SHP77 (cell line): Measurements from ENCODE around the gene ATG16L2.
"Not testable (repeated sequence)": the region's sequence is repeated elsewhere in the genome, so short reads cannot be mapped to it uniquely, and the experiment has no call there.

Source experiments
- DNase-seq, 2 experiments: peaks; one replicate each; lab custom pipeline; 2025; lab: John Stamatoyannopoulos, UW

ATG16L2 gene

DNA sequence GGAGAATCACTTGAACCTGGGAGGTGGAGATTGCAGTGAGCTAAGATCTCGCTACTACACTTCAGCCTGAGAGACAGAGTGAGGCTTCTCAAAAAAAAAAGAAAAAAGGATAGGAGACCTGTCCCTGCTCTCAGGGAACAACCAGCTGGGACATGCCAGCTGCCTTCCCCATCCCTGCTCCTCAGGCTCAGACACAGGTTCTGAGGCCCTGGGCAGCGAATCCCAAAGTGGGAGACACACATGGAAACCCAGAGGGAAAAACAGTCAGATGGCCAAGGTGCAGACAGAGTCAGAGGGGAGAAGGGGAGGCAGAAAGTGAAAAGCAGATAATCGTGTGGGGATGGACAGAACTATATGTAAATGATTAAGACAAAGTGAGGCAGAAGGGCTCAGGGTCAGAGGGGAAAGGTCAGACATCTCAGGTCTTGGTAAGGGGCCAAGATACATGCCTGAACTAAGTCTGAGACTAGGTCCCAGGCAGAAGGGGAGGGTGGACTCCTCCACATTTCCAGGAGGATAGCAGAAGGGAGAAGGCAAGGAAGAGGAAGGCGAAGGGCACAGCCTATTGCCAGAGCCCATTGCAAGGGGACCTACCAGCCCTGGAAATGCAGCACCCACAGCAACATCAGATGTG lies 34.6 kb upstream of the ATG16L2 start:
- no peak for DNase-seq

- DNase-seq = no peak
Measured at GRCh38 chr11:72780296-72781062, 33.7 kb upstream of the ATG16L2 start.

DNA sequence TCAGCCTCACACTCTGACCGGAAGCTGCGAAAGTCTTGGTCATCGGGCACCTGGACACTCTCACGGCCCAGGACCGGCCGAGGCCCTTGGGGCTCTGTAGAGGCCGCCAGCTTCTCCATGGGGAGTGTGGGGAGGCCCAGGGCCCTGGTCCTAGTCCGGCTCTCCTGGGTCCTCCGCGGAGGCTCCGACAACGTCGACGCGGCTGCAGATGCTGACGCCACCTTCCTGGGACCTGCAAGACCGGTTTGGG lies 33.2 kb upstream of the ATG16L2 start:
- no peak for DNase-seq

GRCh38 chr11:72781313-72782080 lies 32.7 kb upstream of the ATG16L2 start:
- peak; percentile 45 to 53 for DNase-seq

DNA sequence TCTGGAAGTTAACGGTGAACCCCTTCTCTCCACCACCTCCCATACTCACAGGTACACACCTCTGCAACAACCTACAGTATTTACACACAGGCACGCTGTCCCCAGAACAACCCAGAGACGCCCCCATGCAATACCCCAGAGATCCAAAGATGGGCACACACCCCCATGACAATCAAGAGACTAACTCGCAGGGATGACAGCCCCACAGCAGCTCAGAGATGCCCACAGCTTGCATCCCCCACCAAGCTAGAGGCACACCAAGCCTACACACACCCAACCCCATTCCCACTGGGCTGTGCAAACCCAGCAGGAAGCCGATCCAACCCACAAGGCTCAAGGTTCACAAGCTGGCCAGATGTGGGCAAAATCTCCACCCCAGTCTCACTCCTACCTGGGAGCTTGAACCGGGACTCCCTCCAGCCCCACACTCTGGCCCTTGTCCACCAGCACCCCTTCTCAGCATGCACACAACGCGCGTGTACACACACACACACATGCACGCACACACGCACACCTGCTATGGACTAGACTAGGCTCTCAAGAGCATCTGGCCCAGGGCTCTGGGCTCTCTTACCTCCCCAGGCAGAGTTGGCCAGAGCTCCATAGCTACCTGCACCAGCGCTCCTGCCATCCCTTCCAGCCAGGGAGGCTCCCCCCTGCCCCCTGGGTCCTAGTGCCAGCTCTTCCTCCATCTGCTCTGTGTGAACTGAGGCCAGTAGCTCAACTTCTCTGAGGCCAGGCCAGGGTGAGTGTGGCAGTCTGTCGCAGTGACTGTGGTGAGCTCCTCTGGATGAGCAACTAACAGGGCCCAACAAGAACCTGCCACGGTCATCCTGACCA lies 31.9 kb upstream of the ATG16L2 start:
- peak; percentile 64 to 74 for DNase-seq

- no peak for DNase-seq
Measured at GRCh38 chr11:72783144-72783905, 30.9 kb upstream of the ATG16L2 start.

DNA sequence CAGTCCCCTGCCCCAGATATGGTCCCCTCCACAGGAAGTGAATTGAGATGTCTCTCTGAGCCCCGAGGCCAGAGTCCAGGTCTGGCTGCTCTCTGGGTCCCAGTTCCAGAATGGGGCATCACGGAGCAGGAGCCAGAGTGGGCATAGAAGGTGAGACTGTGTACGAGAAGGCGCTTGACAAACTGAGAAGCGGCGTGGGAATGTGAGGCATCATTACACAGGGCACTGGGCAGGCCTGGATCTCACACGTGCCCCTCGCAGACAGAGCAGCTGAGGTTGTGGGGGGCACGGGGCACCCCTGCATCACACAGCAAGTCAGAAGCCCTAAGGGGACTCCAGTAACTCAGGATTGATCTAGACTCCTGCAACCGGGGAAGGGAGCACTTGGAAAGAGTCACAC lies 29.5 kb upstream of the ATG16L2 start:
- no peak for DNase-seq

DNA sequence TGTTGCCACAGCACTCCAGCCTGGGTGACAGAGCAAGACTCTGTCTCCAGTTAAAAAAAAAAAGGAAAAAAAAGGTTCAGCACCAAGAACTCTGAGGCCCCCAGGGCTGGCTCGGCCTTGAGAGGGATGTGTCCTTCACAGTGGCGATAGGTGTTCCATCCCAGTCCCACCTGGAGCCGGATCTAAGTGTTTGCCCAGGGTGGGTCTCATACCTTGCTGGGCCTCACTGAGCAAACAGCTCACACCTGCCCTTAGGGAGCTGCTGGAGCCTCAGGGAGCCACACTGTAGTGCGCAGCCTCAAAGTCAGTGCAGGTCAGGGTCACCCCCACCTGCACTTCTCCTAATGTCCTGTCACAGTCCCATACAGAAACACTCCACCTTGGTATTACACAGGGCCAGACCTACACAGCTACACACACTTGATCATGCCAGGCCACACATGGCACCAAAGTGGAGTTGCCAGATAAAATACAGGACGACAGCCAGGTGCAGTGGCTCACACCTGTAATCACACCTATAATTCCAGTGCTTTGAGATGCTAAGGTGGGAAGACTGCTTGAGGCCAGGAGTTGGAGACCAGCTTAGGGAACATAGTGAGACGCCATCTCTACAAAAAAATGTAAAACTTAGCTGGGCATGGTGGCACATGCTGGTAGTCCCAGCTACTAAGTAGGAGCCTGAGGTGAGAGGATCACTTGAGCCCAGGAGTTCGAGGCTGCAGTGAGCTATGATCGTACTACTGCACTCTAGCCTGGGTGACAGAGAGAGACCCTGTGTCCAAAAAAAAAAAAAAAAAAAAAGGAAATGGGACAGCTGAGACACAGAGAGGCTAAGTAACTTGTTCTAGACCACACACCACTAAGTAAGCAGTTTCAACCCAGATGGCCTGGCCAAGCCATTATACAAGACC lies 27.7 kb upstream of the ATG16L2 start:
- DNase-seq = peak; percentile 44 to 65

DNA sequence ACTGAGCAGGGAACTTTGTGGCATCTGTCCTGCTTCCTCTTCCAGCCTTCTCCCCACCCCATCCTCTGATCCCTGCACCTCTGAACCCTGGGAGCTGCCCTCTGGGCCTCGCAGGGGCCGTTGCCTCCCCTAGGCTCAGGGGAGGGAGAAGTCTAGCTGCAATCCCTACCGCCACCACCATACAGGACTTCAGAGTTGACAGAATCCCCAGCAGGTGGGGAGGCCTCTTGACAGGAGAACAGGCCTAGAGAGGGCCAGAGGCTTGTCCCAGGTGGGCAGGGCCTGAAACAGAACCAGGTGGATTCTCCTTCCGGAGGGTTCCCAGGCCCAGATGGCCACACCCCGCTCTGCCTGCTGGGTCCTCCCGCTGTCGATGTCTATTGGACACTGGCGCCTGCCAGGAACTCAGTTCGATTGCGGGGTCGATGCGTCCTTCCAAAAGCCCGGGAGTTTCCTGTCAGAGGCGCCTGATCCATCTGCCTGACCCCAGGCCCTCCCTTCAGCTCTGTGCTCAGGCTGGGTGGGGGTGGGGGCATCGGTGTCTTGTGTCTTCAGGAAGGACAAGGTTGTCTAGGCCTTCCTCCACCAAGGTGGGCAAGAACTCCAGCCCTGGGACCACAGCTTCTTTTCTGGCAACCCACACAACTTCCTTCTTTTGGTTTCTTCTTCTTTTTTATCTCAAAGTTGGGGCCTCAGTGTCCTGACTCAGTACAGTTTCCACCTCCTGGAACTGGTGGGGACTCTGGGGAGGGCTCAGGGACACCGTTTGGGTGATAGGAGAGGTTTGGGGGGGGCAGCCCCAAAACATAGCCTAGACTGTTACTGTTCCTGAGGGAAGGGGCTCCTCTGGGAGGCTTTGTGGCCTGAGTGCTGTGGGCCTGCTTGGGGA lies 26.8 kb upstream of the ATG16L2 start:
- peak; percentile 74 to 81 for DNase-seq

DNA sequence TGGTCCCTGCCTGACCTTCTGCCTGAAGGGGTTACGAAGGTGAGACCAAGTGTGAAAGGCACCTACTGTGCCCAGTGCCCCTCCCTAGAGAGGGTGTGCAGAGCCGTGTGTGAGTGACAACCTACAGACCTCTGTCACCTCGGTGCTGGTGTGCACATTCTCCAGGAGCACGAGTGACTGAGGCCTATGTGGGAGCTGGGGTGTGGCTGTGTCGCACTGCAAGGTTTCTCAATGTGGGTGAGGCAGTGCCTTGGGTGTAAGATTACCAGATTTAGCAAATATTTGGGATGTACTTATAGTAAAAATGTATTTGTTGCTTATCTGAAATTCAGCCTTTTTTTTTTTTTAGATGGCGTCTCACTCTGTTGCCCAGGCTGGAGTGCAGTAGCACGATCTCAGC lies 26.0 kb upstream of the ATG16L2 start:
- DNase-seq = no peak

GRCh38 chr11:72789493-72790131 lies 24.6 kb upstream of the ATG16L2 start:
- no peak for DNase-seq

DNA sequence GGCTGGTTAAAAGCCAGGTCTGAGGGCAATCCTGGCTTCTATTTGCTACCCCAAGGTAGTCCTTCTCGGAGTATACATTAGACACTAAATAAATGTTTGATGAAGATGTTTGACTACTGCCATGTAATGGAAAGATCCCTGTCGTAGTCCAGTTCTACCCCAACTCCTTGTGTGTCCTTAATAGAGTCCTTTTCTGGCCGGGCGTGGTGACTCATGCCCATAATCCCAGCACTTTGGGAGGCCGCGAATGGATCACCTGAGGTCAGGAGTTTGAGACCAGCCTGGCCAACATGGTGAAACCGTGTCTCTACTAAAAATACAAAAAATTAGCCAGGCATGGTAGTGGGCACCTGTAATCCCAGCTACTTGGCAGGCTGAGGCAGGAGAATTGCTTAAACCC lies 23.0 kb upstream of the ATG16L2 start:
- DNase-seq = not testable (repeated sequence)

GRCh38 chr11:72792437-72793021 lies 21.7 kb upstream of the ATG16L2 start:
- no peak for DNase-seq

GRCh38 chr11:72793076-72793424 lies 21.2 kb upstream of the ATG16L2 start:
- DNase-seq = no peak

DNA sequence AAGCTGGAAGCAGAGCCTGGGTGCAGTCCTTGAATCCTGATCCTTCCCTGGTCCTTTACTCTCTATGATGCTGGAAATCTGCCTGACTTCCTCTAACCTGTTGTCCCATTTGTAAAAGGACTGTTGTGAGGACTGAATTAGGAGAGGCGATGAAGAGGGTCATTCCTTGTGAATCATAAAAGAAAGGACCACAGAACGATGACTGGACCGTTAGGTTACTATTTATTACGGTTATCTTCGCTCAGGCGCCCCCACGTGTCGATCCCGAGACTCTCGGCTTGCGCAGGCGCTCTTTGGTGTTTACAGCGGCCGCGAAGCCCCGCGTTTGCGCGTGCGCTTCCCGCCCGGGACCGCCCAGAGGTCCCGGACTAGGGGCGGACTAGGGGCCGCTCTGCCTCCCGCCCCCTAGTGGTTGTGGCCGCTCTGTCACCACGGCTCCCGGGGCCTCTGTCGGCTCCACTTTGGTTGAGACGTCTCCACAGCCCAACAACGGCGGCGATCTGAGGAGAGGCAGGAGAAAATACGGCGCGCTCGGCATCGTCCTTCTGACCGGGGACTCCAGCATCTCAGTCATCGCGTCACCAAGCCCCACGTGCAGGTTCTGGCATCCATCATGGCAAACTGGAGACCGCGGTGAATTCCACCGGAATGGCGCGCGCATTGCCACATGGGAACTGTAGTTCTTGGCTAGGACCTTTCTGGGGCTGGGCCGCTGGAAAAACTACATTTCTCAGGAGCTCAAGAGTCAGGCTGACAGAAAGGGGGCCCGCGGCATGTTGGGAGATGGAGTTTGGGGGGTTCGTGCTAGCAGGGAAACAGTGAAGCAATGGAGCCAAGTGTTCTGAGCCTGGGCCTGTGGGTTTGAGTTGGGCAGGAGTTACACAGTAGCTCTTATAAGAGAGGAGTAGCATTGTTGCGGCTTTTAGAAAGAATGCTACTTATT lies 20.5 kb upstream of the ATG16L2 start, which contains the start of gene STARD10:
TSS of gene STARD10 (minus strand) at position 623 of the 943 bp plus-strand sequence. CDS start 12,866 bp downstream, outside the sequence.
- DNase-seq = peak; percentile 95 to 98

GRCh38 chr11:72798361-72798760 lies 15.8 kb upstream of the ATG16L2 start:
- no peak for DNase-seq

GRCh38 chr11:72799441-72799840 lies 14.8 kb upstream of the ATG16L2 start:
- no peak for DNase-seq
